Activated T-cell treated with anti-CD3 and anti-CD28 coated beads, Interleukin-2, amount 50 U/mL, for 24 hours (primary cell): ENCODE results near the gene CDH8.
"Not testable (repeated sequence)": the region's sequence is repeated elsewhere in the genome, so short reads cannot be mapped to it uniquely, and the experiment has no call there.

Experiments used
- DNase-seq: peaks from one replicate; pipeline ENCODE4 v3.0.0-alpha.2; 2020
- H3K27ac Mint-ChIP-seq: 2 replicates; pipeline ENCODE4 v1.8.0; 2020; ENCODE audit warnings: mild to moderate bottlenecking, mixed read lengths
- H3K27me3 Mint-ChIP-seq: 2 replicates; pipeline ENCODE4 v1.8.0; 2020; ENCODE audit warnings: mixed read lengths
- H3K36me3 Mint-ChIP-seq: 2 replicates; pipeline ENCODE4 v1.8.0; 2020; ENCODE audit warnings: low read depth, mixed read lengths
- H3K4me1 Mint-ChIP-seq: 2 replicates; pipeline ENCODE4 v1.8.0; 2020; ENCODE audit warnings: low read depth, mixed read lengths
- H3K4me3 Mint-ChIP-seq: 2 replicates; pipeline ENCODE4 v1.8.0; 2020; ENCODE audit warnings: mild to moderate bottlenecking, moderate library complexity, mixed read lengths
- H3K9me3 Mint-ChIP-seq: 2 replicates; pipeline ENCODE4 v1.8.0; 2020; ENCODE audit warnings: mixed read lengths

CDH8 gene

GRCh38 chr16:61820398-61820797 is 215.8 kb downstream of the CDH8 start:
- Mint-ChIP-seq H3K36me3 (no peaks in the 10 kb centered on the region), H3K4me3 (no peak overlapping the region), H3K27ac (no peak overlapping the region), H3K9me3 (peaks cover 19% of the 10 kb centered on the region), H3K27me3 (no peaks in the 10 kb centered on the region), H3K4me1 (no peaks in the 10 kb centered on the region)
- no peak for DNase-seq

- no peak for DNase-seq
- no peak overlapping the region for H3K27ac Mint-ChIP-seq
- peaks cover 14% of the 10 kb centered on the region for H3K9me3 Mint-ChIP-seq
- no peaks in the 10 kb centered on the region for H3K4me1 Mint-ChIP-seq
- H3K27me3 Mint-ChIP-seq, result no peaks in the 10 kb centered on the region
- H3K36me3 Mint-ChIP-seq, result no peaks in the 10 kb centered on the region
- no peak overlapping the region for H3K4me3 Mint-ChIP-seq
Measured at GRCh38 chr16:61818850-61819249, 217.4 kb downstream of the CDH8 start.

- Mint-ChIP-seq H3K36me3 (no peaks in the 10 kb centered on the region), H3K27ac (no peak overlapping the region), H3K4me1 (no peaks in the 10 kb centered on the region), H3K9me3 (peaks cover 17% of the 10 kb centered on the region), H3K4me3 (no peak overlapping the region), H3K27me3 (no peaks in the 10 kb centered on the region)
- no peak for DNase-seq
Measured at GRCh38 chr16:61817583-61818278, 218.5 kb downstream of the CDH8 start.

GRCh38 chr16:61814726-61815347 is 221.4 kb downstream of the CDH8 start:
- Mint-ChIP-seq H3K4me1 (no peaks in the 10 kb centered on the region), H3K27ac (no peak overlapping the region), H3K27me3 (no peaks in the 10 kb centered on the region), H3K9me3 (peaks cover 20% of the 10 kb centered on the region), H3K36me3 (no peaks in the 10 kb centered on the region), H3K4me3 (no peak overlapping the region)
- DNase-seq, result no peak

- Mint-ChIP-seq H3K4me1 (no peaks in the 10 kb centered on the region), H3K9me3 (peaks cover 19% of the 10 kb centered on the region), H3K27ac (no peak overlapping the region), H3K4me3 (no peak overlapping the region), H3K27me3 (no peaks in the 10 kb centered on the region), H3K36me3 (no peaks in the 10 kb centered on the region)
- DNase-seq, result no peak
Measured at GRCh38 chr16:61813339-61813738, 222.9 kb downstream of the CDH8 start.

- H3K36me3 Mint-ChIP-seq, result no peaks in the 10 kb centered on the region
- H3K4me1 Mint-ChIP-seq, result no peaks in the 10 kb centered on the region
- peaks cover 19% of the 10 kb centered on the region for H3K9me3 Mint-ChIP-seq
- no peak overlapping the region for H3K4me3 Mint-ChIP-seq
- H3K27ac Mint-ChIP-seq, result no peak overlapping the region
- DNase-seq, result no peak
- H3K27me3 Mint-ChIP-seq, result no peaks in the 10 kb centered on the region
Measured at GRCh38 chr16:61812251-61812650, 224.0 kb downstream of the CDH8 start.

- Mint-ChIP-seq H3K27ac (no peak overlapping the region), H3K4me3 (no peak overlapping the region), H3K27me3 (no peaks in the 10 kb centered on the region), H3K4me1 (no peaks in the 10 kb centered on the region), H3K36me3 (no peaks in the 10 kb centered on the region), H3K9me3 (peaks cover 9% of the 10 kb centered on the region)
- DNase-seq, result no peak
Measured at GRCh38 chr16:61807551-61807950, 228.7 kb downstream of the CDH8 start.

- DNase-seq, H3K27me3 Mint-ChIP-seq, H3K36me3 Mint-ChIP-seq, H3K4me3 Mint-ChIP-seq, H3K27ac Mint-ChIP-seq, H3K4me1 Mint-ChIP-seq: not testable (repeated sequence)
- H3K9me3 Mint-ChIP-seq, result peaks cover 14% of the 10 kb centered on the region
Measured at GRCh38 chr16:61801217-61801616, 235.0 kb downstream of the CDH8 start.

- no peak overlapping the region for H3K4me3 Mint-ChIP-seq
- DNase-seq, result no peak
- no peaks in the 10 kb centered on the region for H3K27me3 Mint-ChIP-seq
- no peaks in the 10 kb centered on the region for H3K36me3 Mint-ChIP-seq
- H3K9me3 Mint-ChIP-seq, result peaks cover 22% of the 10 kb centered on the region
- no peak overlapping the region for H3K27ac Mint-ChIP-seq
- no peaks in the 10 kb centered on the region for H3K4me1 Mint-ChIP-seq
Measured at GRCh38 chr16:61798741-61799140, 237.5 kb downstream of the CDH8 start.

- Mint-ChIP-seq H3K36me3 (no peaks in the 10 kb centered on the region), H3K27ac (no peak overlapping the region), H3K27me3 (no peaks in the 10 kb centered on the region), H3K4me1 (no peaks in the 10 kb centered on the region), H3K9me3 (peaks cover 22% of the 10 kb centered on the region), H3K4me3 (no peak overlapping the region)
- no peak for DNase-seq
Measured at GRCh38 chr16:61797961-61798507, 238.2 kb downstream of the CDH8 start.

GRCh38 chr16:61797296-61797795 is 238.9 kb downstream of the CDH8 start:
- Mint-ChIP-seq H3K4me1 (no peaks in the 10 kb centered on the region), H3K9me3 (peaks cover 27% of the 10 kb centered on the region), H3K36me3 (no peaks in the 10 kb centered on the region), H3K4me3 (no peak overlapping the region), H3K27ac (no peak overlapping the region), H3K27me3 (no peaks in the 10 kb centered on the region)
- no peak for DNase-seq

GRCh38 chr16:61792194-61792909 is 243.9 kb downstream of the CDH8 start:
- H3K4me1 Mint-ChIP-seq, result no peaks in the 10 kb centered on the region
- H3K27me3 Mint-ChIP-seq, result no peaks in the 10 kb centered on the region
- no peak overlapping the region for H3K27ac Mint-ChIP-seq
- no peak overlapping the region for H3K4me3 Mint-ChIP-seq
- H3K9me3 Mint-ChIP-seq, result peaks cover 27% of the 10 kb centered on the region
- no peak for DNase-seq
- H3K36me3 Mint-ChIP-seq, result no peaks in the 10 kb centered on the region

- peaks cover 25% of the 10 kb centered on the region for H3K9me3 Mint-ChIP-seq
- no peak overlapping the region for H3K4me3 Mint-ChIP-seq
- H3K36me3 Mint-ChIP-seq, result no peaks in the 10 kb centered on the region
- no peaks in the 10 kb centered on the region for H3K27me3 Mint-ChIP-seq
- no peaks in the 10 kb centered on the region for H3K4me1 Mint-ChIP-seq
- no peak overlapping the region for H3K27ac Mint-ChIP-seq
- no peak for DNase-seq
Measured at GRCh38 chr16:61791464-61791863, 244.8 kb downstream of the CDH8 start.

GRCh38 chr16:61781855-61782254 is 254.4 kb downstream of the CDH8 start:
- not testable (repeated sequence) for H3K36me3 Mint-ChIP-seq, H3K4me1 Mint-ChIP-seq, H3K27me3 Mint-ChIP-seq, H3K4me3 Mint-ChIP-seq, H3K27ac Mint-ChIP-seq, DNase-seq
- H3K9me3 Mint-ChIP-seq, result peaks cover 26% of the 10 kb centered on the region

- Mint-ChIP-seq H3K4me1 (no peaks in the 10 kb centered on the region), H3K27ac (no peak overlapping the region), H3K9me3 (peaks cover 34% of the 10 kb centered on the region), H3K4me3 (no peak overlapping the region), H3K27me3 (no peaks in the 10 kb centered on the region), H3K36me3 (no peaks in the 10 kb centered on the region)
- no peak for DNase-seq
Measured at GRCh38 chr16:61780161-61780560, 256.1 kb downstream of the CDH8 start.
